ENCODE data around the gene TBC1D1. TPM values are rescaled to one million over a fixed set of nuclear protein-coding genes. Genes with fewer than 3 reads are reported as not detected.

Gene TBC1D1
- total RNA-seq, 2 donors from 2014 or later, result 49.8 to 129 TPM

DNA sequence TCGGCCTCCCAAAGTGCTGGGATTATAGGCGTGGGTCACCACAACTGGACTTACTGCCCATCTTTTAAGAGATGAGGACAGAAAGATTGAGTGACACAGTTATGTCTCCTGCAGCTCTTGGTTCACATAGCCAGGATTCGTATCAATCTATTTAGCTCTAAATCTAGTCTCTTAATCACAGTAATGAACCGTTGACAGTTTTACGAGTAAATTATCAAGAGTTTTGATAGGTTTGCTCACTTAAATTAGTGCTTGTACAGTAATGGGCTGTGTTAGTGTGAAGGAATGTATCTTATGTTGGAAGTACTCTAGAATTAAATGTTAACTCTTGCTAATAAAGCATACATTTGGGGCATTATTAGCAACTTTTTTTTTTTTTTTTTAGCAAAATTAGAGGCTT lies 175.0 kb downstream of the TBC1D1 start:
- H3K27ac ChIP-seq, result no peak overlapping the region
- H3K9me3 ChIP-seq, result no peaks in the 10 kb centered on the region
- no peak overlapping the region for H3K4me3 ChIP-seq
- H3K4me1 ChIP-seq (replicated peaks), result no peaks in the 10 kb centered on the region
- no peaks in the 10 kb centered on the region for H3K36me3 ChIP-seq
- intact Hi-C loops (cut with DNase I), result loop anchor here (2.0 to 5.0 kb wide), 3 partner anchors 111 to 611 kb away; no protein-coding TSS in a partner anchor
- TF ChIP-seq POLR2AphosphoS5 (IDR thresholded peaks at IDR 0.05) (no peak), POLR2A (IDR thresholded peaks at IDR 0.05) (no peak)
- TF ChIP-seq, protein P1, sequence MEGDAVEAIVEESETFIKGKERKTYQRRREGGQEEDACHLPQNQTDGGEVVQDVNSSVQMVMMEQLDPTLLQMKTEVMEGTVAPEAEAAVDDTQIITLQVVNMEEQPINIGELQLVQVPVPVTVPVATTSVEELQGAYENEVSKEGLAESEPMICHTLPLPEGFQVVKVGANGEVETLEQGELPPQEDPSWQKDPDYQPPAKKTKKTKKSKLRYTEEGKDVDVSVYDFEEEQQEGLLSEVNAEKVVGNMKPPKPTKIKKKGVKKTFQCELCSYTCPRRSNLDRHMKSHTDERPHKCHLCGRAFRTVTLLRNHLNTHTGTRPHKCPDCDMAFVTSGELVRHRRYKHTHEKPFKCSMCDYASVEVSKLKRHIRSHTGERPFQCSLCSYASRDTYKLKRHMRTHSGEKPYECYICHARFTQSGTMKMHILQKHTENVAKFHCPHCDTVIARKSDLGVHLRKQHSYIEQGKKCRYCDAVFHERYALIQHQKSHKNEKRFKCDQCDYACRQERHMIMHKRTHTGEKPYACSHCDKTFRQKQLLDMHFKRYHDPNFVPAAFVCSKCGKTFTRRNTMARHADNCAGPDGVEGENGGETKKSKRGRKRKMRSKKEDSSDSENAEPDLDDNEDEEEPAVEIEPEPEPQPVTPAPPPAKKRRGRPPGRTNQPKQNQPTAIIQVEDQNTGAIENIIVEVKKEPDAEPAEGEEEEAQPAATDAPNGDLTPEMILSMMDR (IDR thresholded peaks at IDR 0.05), result no peak
- no peaks in the 10 kb centered on the region for H3K27me3 ChIP-seq (replicated peaks; ENCODE audit: insufficient read depth)
- 88% methylated on average over 5 of the region's 5 CpGs for WGBS
- no peak for DNase-seq (ENCODE audit: low spot score)

DNA sequence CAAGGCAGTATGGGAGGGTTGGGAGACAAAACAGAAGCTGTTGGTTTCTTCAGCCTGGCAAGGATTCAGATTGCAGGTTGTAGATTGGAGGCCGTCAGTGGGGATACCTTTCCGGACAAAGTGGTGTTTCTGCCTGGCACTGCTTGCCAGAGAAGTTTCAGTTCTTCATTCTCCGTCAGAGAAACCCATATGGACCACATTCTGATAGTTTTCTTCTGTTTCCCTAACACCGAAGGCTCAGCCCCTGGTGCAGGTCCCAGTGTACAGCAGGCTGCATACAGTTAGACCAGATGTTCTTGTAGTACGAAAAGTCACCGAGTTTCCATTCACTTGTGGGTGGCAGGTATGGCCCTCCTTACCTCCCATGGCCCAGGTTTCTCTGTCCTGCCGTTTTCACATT lies 176.6 kb downstream of the TBC1D1 start:
- H3K4me3 ChIP-seq, result no peak overlapping the region
- H3K9me3 ChIP-seq, result no peaks in the 10 kb centered on the region
- no peaks in the 10 kb centered on the region for H3K36me3 ChIP-seq
- intact Hi-C loops (cut with DNase I), result loop anchor here (5.0 kb wide), 2 partner anchors 255 to 610 kb away; no protein-coding TSS in a partner anchor
- TF ChIP-seq, protein P1 (IDR thresholded peaks at IDR 0.05), result no peak
- TF ChIP-seq POLR2AphosphoS5 (IDR thresholded peaks at IDR 0.05) (no peak), POLR2A (IDR thresholded peaks at IDR 0.05) (no peak)
- 92% methylated on average over 7 of the region's 7 CpGs for WGBS
- no peaks in the 10 kb centered on the region for H3K4me1 ChIP-seq (replicated peaks)
- H3K27me3 ChIP-seq (replicated peaks; ENCODE audit: insufficient read depth), result no peaks in the 10 kb centered on the region
- no peak overlapping the region for H3K27ac ChIP-seq
- no peak for DNase-seq (ENCODE audit: low spot score)

DNA sequence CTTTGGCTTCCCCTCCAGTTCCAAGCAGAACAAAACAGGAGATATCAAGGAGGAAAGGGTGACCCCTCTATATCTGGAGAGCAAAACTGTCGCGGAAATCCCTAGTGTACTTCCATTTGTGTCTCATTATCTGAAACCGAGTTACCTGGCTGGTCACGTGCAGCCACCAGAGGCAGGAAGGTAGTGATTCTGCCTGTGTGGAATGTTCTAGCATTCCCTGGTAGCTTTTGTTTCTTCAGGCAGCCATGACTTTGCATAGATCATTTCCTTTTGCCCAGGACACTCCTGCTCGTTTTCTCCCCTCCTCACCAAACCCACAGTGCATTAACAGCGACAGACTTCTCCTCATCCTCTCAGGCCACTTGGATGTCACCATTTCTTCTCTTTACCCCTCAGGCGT lies 177.2 kb downstream of the TBC1D1 start:
- TF ChIP-seq, protein P1 (IDR thresholded peaks at IDR 0.05), result no peak
- TF ChIP-seq POLR2A (IDR thresholded peaks at IDR 0.05) (no peak), POLR2AphosphoS5 (IDR thresholded peaks at IDR 0.05) (no peak)
- H3K4me1 ChIP-seq (replicated peaks), result no peaks in the 10 kb centered on the region
- intact Hi-C loops (cut with DNase I), result loop anchor here (5.0 kb wide), 2 partner anchors 254 to 609 kb away; no protein-coding TSS in a partner anchor
- DNase-seq (ENCODE audit: low spot score), result no peak
- no peaks in the 10 kb centered on the region for H3K9me3 ChIP-seq
- 94% methylated on average over 7 of the region's 7 CpGs for WGBS
- H3K36me3 ChIP-seq, result no peaks in the 10 kb centered on the region
- no peak overlapping the region for H3K27ac ChIP-seq
- H3K4me3 ChIP-seq, result no peak overlapping the region
- no peaks in the 10 kb centered on the region for H3K27me3 ChIP-seq (replicated peaks; ENCODE audit: insufficient read depth)

DNA sequence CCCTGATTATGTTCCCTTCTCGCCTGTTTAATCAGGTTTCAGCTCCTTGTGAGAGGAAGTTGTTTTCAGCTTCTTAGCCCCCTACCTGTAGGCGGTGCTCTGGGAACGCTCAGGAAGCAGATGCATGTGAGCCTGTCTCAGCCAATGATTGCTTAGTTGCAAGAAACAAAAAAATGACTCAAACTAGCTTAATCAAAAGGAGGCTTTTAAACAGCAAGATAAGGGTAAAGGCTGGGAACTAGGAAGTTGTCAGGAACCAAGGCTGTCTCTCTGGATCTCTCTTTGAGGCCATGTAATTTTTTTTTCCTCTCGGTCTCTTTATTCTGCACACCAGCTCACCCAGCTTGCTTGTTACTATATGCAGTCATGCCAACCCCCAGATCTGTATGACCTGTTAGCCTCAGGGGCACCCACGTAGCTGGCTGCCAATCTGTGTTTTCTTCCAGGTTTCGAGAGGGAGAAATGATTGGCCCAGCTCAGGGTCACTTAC lies 178.4 kb downstream of the TBC1D1 start:
- WGBS, result 37% methylated on average over 6 of the region's 6 CpGs
- H3K9me3 ChIP-seq, result no peaks in the 10 kb centered on the region
- DNase-seq (ENCODE audit: low spot score), result peak; percentile 60
- intact Hi-C loops (cut with DNase I), result loop anchor here (5.0 kb wide), 2 partner anchors 253 to 608 kb away; no protein-coding TSS in a partner anchor
- no peaks in the 10 kb centered on the region for H3K4me1 ChIP-seq (replicated peaks)
- no peaks in the 10 kb centered on the region for H3K36me3 ChIP-seq
- no peaks in the 10 kb centered on the region for H3K27me3 ChIP-seq (replicated peaks; ENCODE audit: insufficient read depth)
- no peak overlapping the region for H3K27ac ChIP-seq
- TF ChIP-seq POLR2A (IDR thresholded peaks at IDR 0.05), result no peak
- TF ChIP-seq, protein P1 (IDR thresholded peaks at IDR 0.05), result peak in 3 of 4 experiments; percentile 26 to 83 (median 77)
- TF ChIP-seq POLR2AphosphoS5 (IDR thresholded peaks at IDR 0.05), result peak; percentile 27
- no peak overlapping the region for H3K4me3 ChIP-seq

DNA sequence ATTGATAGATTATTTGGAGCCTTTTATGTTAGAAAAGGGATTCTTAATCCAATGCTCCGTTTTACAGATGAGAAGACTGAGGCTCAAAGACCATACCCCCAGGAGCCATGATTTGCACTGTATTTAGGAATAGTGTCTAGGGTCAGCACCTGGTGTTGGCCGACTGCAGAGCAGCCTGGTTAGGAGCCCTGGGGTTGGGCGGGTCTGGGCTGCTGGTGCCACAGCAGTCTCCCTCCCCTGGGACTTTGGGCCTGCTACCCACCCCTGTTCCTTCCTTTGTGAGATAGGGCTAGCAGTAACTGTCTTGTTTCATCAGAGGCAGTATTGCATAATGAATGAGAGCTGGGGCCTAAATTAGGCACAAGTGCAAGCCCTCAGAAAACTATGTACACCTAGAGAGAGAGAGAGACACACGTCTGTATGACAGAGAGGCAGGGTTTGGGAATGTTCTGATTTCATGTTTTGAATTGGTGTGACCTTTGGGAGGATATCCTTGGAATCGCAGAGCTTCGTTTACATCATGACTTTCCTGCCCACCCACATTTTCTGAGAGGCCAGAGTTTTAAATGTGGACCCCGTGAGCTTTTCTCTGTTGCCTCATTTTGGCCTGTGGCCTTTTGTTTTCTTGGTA lies 181.0 kb downstream of the TBC1D1 start:
- Histone ChIP-seq H3K4me1 (replicated peaks) (no peaks in the 10 kb centered on the region), H3K9me3 (no peaks in the 10 kb centered on the region), H3K27ac (no peak overlapping the region), H3K4me3 (no peak overlapping the region), H3K27me3 (replicated peaks; ENCODE audit: insufficient read depth) (no peaks in the 10 kb centered on the region), H3K36me3 (no peaks in the 10 kb centered on the region)
- intact Hi-C loops (cut with DNase I), result no loop called here
- WGBS, result 66% methylated on average over 7 of the region's 7 CpGs
- no peak for DNase-seq (ENCODE audit: low spot score)
- TF ChIP-seq, protein P1 (IDR thresholded peaks at IDR 0.05), result peak in 1 of 4 experiments; percentile 9
- no peak for TF ChIP-seq POLR2AphosphoS5 (IDR thresholded peaks at IDR 0.05)

All from prostate gland (tissue), 2 donors.